NCI-H510A (cell line): ENCODE results near the gene TRAF3.

Experiments
- DNase-seq: peaks from one replicate; lab custom pipeline; 2025; lab: John Stamatoyannopoulos, UW

TRAF3 gene

GRCh38 chr14:102776761-102777710 lies at the start of gene TRAF3:
Gene TRAF3, plus strand, starts transcription at chr14:102777449. Its CDS starts 92,753 bp downstream, at chr14:102870202.
- DNase-seq = no peak

GRCh38 chr14:102728501-102728900 lies 48.7 kb upstream of the TRAF3 start:
- no peak for DNase-seq

GRCh38 chr14:102729268-102729667 lies 48.0 kb upstream of the TRAF3 start:
- no peak for DNase-seq

- DNase-seq = no peak
Observed at GRCh38 chr14:102729825-102730224, 47.4 kb upstream of the TRAF3 start.

GRCh38 chr14:102731101-102731870 lies 46.0 kb upstream of the TRAF3 start:
- no peak for DNase-seq

DNA sequence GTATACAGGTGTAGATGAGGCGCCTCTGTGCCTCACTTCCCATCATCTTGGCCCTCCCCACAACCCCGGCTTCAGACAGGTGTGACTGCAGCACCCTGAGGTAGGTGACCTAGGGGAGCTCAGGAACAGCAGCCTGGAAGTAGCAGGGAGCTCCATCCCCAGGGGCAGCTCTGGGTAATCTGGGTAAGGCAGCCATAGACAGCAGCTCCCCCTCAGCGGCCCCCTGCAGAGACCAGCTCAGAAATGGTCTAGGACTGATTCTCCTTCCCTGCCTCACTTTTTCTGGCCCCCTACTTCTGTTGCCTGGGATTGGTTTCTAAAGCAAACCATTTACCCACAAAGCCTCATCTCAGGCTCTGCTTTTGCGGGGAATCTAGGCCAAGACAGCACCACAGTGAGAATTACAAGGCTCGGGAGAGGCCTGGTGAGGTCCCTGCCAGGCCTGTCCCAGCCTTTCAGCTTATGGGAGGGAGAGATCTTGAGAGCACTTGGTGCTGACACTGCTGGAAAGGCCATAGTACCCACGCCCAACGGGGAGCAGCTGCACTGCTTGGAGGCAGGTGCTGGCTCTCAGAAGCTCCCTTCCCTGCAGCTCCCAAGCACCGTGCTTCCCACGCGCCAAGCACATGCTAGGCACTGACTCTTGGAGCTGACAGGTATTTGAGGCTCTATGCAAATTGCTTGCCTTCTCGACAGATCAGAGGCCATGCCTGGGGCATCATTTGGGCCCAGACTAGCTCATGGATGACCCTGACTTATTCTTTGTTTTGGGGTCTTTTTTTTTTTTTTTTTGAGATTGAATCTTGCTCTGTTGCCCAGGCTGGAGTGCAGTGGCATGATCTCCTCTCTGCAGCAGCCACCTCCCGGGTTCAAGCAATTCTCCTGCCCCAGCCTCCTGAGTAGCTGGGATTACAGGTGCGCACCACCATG lies 45.1 kb upstream of the TRAF3 start:
- DNase-seq = peak; percentile 23

DNA sequence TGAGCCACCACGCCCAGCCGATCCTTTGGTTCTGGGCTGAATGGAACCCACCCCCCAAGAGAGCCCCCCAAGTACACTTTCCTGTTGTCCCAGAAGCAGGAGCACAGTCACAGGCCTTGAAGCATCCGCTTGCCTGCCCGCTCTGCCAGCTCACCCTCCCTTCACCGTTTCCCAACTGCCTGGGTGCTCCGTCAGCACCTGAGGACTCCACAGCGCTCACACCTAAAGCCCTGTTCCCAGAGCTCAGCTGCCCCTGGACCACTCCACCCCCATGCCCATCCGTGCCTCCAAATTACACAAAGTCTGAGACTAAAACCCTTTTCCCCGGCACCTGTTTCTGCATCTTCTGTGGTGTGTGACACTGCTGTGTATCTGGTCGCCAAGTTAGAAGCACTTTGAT lies 44.3 kb upstream of the TRAF3 start:
- DNase-seq = no peak

DNA sequence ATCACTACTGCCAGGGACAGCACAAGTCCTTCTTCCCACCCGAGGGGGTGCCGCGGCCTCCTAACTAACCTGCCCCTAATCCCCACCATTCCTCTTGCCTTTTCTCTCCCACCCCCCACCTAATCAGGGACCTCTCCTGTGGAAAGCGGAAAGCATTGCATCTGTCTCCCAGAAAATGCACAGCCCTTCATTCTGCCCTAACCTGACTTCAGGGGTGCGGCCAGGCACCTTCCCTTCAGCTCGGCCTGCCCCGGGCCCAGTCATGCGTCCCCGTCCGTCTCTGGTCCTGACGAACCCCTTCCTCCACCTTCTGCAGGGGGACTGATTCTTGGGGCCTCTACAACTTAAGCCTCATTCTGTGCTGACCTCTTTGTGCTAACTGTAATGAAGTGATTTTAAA lies 43.9 kb upstream of the TRAF3 start:
- no peak for DNase-seq

DNA sequence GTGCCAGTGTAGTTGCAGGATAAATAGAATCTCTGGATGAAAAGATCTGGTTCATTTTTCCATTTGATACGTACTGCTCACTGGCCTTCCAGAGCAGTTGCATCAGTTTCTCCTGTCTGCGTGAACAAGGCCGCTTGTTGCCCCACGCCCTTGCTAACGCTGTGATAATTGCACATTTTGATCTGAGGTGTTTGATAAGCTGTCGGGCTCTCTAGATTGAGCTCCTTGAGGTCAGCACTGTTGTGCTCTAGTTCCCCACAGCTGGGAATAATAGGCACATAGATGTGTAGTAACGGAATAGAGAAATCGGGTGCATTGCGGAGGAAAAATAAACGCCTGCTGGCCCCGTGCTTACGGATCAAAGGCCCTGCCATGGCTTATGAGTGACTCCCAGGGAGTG lies 42.8 kb upstream of the TRAF3 start:
- DNase-seq = no peak

DNA sequence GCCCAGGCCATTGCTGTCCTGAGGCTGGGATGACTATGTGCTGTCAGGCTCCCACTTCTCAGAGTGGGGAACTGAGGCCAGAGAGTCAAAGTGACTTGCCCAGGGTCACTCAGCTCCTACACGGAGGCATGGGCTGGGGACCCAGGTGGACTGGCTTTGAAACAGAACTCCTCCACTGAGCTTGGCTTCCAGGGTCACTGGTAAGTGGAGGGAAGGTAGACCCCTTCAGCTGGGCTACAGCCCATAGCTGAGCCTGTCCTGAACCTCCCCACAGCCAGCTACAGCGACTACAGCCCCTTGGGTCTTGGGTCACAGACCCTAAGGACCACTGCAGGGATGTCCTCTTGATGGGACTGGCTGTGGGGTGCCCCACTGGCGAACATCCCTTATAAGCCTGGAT lies 40.3 kb upstream of the TRAF3 start:
- no peak for DNase-seq

DNA sequence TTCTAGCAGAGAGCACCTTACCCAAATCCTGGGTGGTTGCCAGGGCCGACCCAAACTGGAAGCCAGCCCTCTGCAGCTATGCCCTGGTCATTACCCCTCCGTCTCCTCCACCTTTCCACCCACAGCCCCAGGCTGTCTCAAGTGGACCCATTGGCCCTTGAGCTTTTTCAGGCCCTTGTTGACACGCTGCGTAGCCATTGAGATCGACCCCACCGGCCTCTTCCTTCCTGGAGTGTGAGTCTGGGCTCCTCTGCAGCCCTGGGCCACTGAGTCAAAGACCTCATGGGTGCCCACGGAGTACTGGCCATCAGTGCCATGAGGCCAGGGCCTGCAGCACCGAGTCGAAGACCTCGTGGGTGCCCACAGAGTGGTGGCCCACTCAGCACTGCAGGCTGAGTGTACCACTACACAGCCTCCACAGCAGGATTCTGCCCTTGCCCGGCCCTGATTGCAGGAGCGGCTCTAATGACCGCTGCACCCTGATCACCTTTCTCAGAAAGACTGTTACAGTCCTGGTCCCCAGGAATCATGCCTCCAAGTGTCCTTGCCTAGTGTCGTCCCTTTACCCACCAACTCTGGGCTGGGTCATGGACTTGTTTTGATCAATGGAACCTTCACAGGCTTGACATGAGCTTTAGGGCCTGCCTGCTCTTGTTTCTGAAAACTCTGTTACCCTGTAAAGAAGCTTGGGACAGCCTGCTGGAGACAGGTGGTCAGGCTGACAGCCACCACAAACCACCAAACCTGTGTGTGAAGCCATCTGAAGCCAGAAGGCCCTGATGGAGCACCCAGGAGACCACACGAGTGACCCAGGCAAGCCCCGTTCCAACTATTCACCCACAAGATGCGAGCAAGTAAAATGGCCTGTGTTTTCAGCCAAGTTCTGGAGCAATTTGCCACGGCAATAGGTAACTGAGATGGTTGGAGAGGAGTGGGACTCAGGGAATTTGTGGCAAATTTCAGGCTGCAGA lies 39.6 kb upstream of the TRAF3 start:
- no peak for DNase-seq

- DNase-seq = no peak
Observed at GRCh38 chr14:102738373-102739189, 38.7 kb upstream of the TRAF3 start.

DNA sequence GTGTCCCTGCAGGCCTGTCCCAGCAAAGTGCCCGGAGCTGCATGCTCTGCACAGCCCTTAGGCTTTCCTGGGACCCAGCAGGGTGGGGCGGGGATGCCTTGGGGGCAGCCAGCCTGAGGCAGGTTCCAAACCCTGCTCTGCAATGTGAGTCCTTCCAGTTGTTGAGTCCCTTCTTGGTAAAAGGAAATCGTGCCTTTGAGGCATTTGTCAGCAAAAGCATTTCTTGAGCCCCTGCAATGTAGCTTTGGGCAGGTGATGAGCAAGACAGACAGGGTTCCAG lies 38.1 kb upstream of the TRAF3 start:
- no peak for DNase-seq

- DNase-seq = no peak
Observed at GRCh38 chr14:102746634-102747438, 30.4 kb upstream of the TRAF3 start.

- no peak for DNase-seq
Observed at GRCh38 chr14:102748806-102749205, 28.4 kb upstream of the TRAF3 start.

- DNase-seq = peak; percentile 59
Observed at GRCh38 chr14:102749393-102750305, 27.6 kb upstream of the TRAF3 start.

GRCh38 chr14:102750376-102750775 lies 26.9 kb upstream of the TRAF3 start:
- no peak for DNase-seq

DNA sequence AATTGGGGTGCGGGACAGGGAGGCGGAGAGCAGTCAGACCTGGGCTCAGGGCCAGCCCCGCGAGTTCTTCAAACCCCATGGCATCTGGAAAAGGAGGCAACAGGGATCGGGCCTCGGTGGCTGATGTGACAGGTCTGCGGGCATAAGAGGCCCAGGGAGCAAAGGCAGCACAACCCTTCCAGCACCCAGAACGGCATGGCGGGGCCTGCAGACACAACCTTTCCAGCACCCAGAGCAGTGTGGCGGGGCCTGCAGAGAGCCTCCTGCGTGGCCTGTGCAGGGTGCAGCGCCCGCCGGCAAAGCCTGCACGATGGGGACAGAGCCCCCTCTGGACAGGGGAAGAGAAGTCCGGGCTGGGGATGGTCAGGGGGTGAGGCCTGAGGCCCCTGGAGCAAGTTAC lies 26.2 kb upstream of the TRAF3 start:
- no peak for DNase-seq
